Raji (cell line): Measurements from ENCODE around the gene POLR2B.

Experiments used
- POLR2A ChIP-seq: IDR thresholded peaks from 2 replicates; pipeline ENCODE4 v1.6.1; 2011; ENCODE audit warnings: low read depth, low read length, control low read depth; ENCODE audit not compliant: insufficient read depth

POLR2B gene

DNA sequence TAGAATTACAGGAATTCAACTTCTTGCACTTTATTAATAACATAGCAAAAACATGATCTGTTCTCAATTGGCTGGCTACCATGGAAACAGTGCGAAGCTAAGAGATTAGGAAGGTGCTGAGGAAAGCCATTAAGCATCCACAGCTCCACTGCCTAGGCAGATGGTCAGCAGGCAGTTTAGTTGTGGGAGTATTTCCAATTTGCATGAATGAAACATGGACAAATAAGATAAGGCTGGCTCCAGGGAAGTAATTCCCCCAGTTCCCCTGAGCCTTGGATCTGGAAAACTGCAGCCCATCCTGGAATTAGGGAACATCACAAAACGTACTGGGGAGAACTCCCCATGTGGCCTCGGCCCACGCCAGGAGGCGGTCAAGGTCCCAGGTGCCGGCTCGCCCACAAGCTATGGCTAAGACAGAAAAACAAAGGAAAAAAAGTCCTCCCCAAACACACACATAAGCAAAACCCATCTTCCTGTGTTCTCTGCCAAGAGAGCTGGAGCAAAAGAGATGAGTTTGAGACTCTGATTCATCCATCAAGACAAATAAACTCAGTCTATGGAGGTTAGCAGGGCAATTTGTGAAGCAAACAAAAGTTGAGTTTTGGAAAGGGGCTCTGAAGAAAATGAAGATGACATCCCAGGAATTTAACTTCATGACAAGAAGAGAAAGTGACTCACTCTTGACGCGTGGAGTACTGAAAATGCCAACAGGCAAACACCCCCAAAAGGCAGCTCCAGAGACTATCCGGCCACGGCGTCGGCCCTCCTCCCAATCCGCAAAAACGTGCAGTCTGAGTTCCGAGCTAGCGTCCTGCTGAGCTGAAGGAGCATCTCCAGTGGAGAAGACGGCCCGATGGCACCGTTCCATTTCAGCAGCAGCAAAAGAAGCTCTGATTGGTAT is 86.4 kb downstream of the POLR2B start:
- no peak for TF ChIP-seq POLR2A

DNA sequence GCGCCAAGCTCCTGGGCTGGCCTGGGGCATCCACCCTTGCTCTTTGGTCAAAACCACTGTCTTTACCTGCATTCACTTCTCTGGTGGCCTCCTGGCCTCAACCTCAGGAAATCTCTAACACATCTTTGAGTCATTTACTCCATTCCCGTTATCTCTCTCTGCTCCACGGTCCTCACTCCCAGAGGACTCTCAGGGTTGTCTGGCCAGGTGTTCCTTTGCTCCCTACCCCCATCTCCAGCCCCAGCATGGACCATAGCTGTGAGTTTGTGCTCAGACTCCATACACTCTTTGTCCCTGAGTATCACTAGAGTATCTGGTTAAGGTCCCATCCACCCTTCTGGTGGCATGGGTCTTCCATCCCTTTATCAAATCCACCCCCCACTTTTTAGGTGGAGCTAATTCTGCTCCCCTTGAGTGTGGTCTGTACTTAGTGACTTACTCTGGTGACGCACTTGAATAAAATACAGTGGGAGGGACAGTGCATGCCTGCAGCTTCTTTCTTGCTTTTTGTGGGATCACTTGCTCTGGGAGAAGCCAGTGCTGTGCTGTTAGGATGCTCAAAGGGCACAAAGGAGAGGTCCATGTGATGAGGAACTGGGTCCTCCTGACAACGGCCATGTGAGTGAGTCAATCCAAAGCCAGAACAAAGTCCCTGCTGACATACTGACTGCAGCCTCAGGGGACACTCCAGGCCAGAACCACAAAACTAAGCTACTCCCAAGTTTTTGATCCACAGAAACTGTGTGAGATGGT is 87.2 kb downstream of the POLR2B start:
- TF ChIP-seq POLR2A, result no peak

GRCh38 chr4:57068237-57068981 is 89.7 kb downstream of the POLR2B start:
- no peak for TF ChIP-seq POLR2A

DNA sequence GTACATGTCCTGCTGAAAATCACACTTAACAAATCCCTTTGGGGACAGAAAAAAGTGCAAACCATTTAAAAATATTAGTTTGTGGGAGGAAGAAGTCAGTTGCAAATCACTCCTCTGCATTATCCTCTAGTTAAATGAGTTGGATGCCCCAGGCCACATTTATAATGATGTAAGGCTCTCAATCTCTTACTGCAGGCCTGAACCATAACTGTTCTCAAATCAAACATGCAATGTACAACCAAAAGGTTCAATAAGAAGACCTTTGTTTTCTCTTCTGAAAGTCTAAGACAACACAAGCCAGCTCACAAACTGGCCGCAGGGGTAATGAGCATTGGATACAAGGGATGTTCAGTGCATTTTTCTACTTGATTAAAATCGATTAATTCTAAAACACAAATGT is 91.8 kb downstream of the POLR2B start:
- TF ChIP-seq POLR2A, result no peak

DNA sequence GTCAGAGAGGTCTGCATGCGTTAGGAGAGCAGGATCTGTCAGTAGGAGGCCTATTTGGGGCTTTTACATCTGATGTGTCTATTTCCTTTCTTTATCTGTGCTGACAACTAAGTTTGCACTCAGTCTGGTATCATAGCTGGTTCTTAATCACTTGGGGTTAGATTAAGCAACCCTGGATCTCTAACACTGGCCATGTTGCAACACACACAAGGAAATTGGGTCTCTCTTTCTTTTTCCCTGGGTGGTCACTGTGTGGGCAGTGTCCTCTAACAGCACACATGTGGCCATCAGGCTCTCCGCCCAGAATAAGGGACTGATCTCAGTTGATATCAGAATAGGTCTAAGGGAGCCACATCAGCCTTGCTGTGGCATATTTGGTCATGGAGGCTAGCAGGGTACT is 92.6 kb downstream of the POLR2B start:
- TF ChIP-seq POLR2A, result no peak

DNA sequence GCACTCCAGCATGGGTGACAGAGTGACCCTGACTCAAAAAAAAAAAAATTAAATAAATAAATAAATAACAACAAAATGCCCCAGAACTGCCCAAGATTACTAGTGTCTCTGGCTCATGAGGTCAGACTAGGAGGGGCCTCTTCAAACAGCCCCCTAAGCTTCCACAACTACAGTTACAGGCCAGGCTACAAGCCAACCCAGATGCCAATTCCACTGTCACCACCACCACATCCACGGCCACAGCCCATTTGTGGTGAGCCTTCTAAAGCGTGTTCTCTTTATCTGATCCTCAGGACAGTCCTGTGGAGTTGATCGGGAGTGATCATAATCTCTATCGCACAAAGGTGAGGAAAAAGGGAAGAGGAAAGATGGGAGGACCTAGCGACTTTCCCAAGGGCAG is 94.9 kb downstream of the POLR2B start:
- no peak for TF ChIP-seq POLR2A

DNA sequence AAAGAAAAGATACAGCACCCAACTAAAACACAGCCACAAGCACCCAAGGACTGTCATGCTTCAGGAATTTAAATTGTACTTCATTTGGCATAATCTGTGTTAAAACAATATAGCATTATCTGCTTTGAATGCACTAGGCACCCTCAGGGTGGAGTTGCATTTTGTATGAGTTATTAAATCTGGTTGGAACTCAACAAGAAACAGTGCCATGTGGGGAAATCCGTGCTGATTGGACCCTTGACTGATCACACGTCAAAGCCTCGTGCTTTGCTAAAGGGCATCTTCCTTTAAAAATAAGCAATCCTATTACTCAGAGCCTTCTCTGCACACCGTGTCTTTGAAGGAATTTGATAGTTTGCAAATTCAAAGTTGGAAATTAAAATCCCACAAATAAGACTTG is 96.0 kb downstream of the POLR2B start:
- no peak for TF ChIP-seq POLR2A

- TF ChIP-seq POLR2A, result no peak
These were observed 96.7 kb downstream of the POLR2B start for GRCh38 chr4:57075367-57075766.

DNA sequence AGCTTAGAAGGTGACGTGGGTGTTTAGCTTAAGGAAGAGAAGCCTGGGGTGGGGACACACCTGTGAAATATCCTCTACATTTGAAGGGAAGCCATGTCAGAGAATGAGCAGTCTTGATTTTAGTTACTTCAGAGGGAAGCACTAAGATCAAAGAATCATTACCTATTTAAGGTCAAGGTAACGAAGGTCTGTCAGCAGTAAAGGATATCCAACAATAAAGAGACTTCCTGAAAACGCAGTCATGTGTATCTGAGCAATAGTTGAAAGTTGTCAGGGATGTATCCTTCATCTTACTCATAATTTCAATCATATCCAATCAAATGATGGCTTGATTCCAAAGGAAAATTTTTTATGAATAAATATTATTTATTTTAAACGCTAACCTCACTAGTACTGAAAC is 98.0 kb downstream of the POLR2B start:
- no peak for TF ChIP-seq POLR2A

- no peak for TF ChIP-seq POLR2A
These were observed 99.1 kb downstream of the POLR2B start for GRCh38 chr4:57077550-57078343.

DNA sequence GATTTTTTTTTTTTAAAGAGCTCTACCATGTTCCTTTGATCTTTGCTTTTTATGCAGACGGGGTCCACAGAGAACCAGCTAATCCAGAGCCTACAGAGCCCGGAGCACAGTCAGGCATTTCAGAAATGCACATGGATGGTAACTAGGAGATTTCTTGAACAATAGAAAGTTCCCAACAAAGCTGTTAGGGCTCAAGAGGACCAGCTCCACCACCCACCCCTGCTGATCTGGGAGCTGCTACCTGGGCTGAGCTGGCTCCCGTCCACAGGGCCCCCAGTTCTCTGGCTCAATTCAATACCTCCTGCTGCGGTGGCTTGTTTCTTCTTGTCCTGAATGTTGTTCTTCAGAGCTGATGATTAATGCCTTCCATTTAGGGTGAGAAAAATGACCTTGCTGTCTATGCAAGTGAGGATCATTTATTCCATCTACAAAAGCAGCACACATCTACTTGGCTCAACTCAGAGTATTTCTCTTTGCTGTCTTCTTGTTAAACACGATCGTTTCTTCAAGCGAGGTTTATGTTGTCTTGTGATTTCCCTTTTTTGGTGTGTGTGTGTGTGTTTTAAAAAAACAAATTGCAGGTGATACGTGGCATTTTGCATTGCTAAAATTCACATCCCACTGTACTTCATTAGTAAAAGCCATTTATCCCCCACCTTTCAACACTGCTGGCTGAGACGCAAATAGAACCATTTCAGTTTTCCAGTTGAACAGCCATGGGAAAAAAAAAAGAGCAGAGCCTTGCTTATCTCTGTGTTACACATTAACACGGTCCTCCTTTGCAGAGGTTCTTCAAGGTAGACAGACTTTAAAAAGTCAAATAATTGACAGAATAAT is 100.2 kb downstream of the POLR2B start:
- no peak for TF ChIP-seq POLR2A
